Stimulated activated CD4-positive, alpha-beta T cell treated with anti-CD3 and anti-CD28 coated beads, TNF-alpha, amount 100 ng/mL, for 4 hours (primary cell): ENCODE results near the gene TRAFD1.
"Not testable (repeated sequence)": the region's sequence is repeated elsewhere in the genome, so short reads cannot be mapped to it uniquely, and the experiment has no call there.

Source experiments
- DNase-seq, 3 experiments: peaks; one replicate each; pipeline ENCODE4 v3.0.0-alpha.2; 2020; ENCODE audit warnings: low read depth in 3 of 3

Gene TRAFD1, protein sequence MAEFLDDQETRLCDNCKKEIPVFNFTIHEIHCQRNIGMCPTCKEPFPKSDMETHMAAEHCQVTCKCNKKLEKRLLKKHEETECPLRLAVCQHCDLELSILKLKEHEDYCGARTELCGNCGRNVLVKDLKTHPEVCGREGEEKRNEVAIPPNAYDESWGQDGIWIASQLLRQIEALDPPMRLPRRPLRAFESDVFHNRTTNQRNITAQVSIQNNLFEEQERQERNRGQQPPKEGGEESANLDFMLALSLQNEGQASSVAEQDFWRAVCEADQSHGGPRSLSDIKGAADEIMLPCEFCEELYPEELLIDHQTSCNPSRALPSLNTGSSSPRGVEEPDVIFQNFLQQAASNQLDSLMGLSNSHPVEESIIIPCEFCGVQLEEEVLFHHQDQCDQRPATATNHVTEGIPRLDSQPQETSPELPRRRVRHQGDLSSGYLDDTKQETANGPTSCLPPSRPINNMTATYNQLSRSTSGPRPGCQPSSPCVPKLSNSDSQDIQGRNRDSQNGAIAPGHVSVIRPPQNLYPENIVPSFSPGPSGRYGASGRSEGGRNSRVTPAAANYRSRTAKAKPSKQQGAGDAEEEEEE

DNA sequence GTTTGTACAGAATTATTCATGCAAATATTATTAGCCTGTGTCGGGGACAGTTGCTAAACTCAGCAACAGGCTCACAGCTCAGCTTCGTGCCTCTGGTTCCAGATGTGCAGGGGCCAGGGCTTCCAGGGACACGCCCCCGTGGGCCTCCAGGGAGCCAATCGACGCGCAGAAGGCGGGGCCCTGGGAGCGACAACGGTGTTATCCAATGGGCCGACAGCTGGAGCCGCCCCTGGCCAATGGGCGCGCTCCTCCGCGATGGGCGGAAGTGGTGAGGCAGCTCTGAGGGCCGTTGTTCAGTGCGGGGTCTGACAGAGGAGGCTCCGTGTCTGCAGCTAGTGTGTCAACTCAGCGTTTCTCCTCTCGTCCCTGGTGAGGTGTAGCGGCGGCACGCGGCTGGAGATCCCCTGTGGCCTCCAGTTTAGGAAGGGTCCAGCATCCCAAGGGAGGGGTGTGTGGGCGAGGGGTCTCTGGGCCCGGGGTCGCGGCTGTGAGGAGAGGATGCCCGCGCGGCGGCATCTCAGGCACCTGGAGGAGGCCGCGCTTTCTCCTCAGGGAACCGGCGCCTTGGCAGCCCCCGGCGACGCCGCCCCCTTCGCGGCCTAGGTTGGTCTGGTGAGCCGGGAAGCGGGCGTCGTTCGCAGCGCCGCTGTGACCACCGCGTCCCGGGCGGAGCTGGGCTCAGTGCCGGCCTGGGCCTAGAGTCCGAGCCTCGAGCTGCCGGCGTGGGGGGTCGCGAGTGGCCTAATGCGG is at the start of gene TRAFD1:
Gene TRAFD1, plus strand, starts transcription at position 311 of the 750 bp plus-strand sequence. CDS start 4,963 bp downstream, outside the sequence.
- DNase-seq: peak; percentile 95 to 99 (median 97)

DNA sequence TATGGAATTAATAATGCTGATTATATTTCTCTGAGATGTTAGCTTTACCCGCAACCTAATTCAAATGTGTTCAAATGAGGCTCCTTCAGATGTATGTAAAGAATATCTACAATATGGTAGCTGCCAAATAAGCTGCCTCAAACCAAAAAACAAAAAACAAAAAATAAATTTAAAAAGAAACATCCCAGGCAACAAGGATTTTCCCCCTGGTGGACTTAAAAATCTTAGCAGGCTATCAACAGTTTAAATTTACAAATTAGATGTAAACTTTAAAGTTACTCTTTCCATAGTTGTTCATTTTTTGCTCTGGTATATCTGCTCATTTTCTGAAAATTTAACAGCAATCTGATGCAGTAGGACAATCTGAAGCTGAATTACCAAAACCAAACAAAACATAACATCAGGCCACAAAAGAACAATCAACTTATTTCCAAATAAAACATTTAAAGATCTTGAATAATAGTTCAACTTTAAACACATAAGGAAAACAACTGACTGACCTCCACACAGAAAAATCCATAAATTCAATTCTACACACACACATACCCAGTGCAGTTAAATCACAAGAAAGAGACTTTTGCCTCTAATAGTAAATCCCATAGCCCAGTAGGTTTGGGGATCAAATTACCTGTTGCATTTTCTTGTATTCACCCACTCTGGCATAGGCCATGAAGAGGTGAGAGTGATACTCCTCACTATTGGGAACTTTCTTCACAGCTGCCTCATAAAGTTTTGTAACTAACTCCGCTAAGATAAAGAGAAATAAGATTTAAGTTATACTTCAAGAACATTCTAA is 38.1 kb upstream of the TRAFD1 start:
- DNase-seq: no peak

DNA sequence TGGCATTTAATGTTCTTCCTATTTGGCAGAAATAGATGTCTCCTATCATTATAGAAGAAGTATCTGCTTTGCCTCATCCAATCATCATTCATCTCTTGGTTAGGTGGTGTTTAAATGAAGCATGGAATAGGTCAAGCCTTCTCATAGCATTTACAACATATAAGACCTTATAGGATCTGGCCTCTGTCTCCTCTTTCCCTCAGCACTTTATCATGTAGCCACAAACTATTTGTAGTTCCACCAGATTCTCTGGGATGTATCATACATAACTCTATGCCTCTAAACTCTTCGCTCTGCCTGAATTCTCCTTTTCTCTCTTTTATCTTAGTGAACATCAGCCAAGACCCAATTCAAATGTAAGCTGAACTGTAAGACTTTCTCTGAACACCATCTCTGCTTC is 37.5 kb upstream of the TRAFD1 start:
- no peak for DNase-seq

GRCh38 chr12:112091563-112091962 is 33.8 kb upstream of the TRAFD1 start:
- no peak for DNase-seq

DNA sequence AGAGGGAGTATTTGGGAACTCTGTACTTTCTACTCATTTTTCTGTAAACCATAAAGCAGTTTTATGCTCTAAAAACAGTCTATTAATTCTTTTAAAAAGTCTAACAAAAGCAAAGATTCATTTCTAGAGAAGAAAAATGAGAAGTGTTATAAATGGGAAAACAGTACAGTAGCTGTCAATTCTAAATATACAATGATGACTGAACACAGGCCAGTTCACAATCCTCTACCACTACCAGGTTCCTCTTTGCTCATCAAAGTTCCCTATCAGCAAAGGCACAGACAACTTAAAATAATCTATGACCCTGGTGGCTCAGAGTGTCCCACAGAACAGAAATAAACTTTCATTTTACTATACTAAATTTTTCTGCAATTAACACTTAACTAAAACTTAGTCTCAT is 29.3 kb upstream of the TRAFD1 start:
- no peak for DNase-seq

DNA sequence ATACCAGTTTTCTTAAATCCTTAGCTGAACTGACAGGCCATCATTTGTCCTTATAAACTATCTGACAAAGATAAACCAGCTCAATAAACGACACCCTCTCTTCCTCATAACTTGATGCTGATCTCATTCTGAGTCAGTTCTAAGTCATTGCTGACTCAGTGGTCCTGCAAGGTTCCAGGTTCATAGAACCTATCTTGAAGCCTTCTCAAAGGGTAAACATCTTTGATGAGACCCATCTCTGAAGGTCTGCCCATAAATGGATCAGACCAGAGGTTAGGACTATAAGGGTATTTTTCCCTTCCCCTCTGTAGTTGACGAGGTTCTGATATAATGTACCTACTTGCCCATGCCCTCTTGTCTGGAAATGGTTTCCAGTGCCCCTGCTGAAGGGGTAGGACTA is 28.7 kb upstream of the TRAFD1 start:
- no peak for DNase-seq

- no peak for DNase-seq
Measured at GRCh38 chr12:112097641-112098040, 27.7 kb upstream of the TRAFD1 start.

GRCh38 chr12:112100500-112100899 is 24.9 kb upstream of the TRAFD1 start:
- not testable (repeated sequence) for DNase-seq

GRCh38 chr12:112102127-112102526 is 23.2 kb upstream of the TRAFD1 start:
- no peak for DNase-seq

DNA sequence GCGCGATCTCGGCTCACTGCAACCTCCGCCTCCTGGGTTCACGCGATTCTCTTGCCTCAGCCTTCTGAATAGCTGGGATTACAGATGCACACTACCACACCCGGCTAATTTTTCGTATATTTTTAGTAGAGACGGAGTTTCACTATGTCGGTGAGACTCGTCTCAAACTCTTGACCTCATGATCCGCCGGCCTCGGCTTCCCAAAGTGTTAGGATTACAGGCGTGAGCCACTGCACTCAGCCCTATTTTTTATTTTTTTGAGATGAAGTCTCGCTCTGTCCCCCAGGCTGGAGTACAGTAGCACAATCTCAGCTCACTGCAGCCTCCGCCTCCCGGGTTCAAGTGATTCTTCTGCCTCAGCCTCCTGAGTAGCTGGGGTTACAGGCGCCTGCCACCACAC is 22.6 kb upstream of the TRAFD1 start:
- not testable (repeated sequence) for DNase-seq

- DNase-seq: no peak
Measured at GRCh38 chr12:112103758-112104503, 21.4 kb upstream of the TRAFD1 start.

- no peak for DNase-seq
Measured at GRCh38 chr12:112105891-112106290, 19.5 kb upstream of the TRAFD1 start.

DNA sequence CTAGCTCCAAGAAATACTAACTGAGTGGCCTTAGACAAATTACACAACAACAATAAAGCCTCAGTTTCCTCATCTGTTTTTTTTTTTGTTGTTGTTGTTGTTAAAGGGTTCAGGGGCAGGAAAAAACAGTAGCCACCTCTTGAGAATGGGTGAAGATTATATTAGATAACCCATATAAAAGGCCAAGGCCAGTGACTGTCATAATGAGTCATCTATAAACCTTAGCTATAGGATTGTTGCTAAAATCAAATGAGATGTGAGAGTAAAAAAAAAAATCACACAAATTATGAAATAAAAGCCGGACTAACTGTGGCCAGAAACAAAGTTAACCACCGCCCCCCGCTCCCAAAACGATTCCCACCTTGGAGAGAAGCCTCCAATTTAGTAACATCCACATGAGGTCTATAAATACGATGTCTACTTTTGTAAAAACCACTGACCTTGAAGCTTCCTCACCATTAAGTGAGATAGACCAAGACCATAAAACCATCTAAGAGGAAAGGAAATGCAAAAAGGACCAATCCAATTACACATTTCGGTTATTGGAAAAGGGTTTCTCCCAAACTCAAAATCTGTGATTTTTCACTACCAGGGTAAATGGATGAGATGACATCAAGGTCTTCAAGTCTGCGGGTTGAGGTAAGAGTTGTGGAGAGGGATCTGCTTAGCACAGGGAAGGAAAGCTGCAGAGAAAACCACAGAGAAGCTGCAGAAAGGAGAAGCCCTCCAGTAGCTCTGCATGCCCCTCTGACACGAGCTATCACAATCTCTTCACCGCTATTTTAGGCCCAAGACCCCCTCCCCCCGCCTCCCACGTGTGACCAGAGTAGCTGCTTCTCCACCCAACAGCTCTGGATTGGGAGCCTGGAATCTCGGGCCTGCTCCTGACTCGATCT is 17.8 kb upstream of the TRAFD1 start:
- peak in 1 of 3 experiments; percentile 9 for DNase-seq

- DNase-seq: peak; percentile 76 to 81 (median 79)
Measured at GRCh38 chr12:112108202-112109079, 16.9 kb upstream of the TRAFD1 start, which contains the start of gene NAA25. TSS of gene NAA25 (minus strand) at chr12:112108783. CDS start at chr12:112108773, 10 bp downstream.

DNA sequence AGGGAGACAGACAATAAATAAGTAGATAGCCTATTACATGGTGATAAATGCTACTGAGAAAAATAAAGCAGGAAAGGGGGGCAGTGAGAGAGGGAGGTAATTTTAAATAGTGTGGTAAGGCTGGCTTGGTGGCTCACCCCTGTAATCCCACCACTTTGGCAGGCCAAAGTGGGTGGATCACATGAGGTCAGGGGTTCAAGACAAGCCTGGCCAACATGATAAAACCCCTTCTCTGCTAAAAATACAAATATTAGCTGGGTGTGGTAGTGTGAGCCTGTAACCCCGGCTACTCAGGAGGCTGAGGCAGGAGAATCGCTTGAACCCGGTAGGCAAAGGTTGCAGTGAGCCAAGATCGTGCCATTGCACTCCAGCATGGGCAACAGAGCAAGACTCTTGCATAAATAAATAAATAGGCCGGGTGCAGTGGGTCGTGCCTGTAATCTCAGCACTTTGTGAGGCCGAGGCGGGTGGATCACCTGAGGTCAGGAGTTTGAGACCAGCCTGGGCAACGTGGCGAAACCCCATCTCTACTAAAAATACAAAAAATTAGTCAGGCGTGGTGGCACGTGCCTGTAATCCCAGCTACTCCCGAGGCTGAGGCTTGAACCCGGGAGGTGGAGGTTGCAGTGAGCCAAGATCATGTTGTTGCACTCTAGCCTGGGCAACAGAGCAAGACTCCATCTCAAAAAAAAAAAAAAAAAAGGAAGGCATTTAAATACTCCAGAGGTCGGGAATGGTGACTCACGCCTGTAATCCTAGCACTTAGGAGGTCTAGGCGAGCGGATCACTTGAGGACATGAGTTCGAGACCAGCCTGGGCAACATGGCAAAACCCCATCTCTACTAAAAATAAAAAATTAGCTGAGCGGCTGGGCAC is 14.3 kb upstream of the TRAFD1 start:
- DNase-seq: not testable (repeated sequence)

DNA sequence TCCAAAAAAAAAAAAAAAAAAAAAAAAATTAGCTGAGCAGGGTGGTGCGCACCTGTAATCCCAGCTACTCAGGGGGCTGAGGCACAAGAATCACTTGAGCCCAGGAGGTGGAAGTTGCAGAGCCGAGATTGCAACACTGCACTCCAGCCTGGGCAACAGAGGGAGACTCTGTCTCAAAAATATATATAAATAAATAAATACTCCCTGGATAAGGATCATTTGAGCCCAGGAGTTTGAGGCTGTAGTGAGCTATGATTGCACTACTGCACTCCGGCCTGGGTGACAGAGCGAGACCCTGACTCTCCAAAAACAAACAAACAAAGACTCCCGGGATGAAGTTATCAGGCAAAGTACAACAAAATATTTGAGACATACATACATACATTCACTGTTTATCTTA is 13.4 kb upstream of the TRAFD1 start:
- DNase-seq: no peak

- no peak for DNase-seq
Measured at GRCh38 chr12:112112409-112113133, 12.8 kb upstream of the TRAFD1 start.
